Measurements from ENCODE around the gene TRPM5.
A peak's percentile ranks its signal among the peaks of the same experiment; 100 is the strongest.

The TRPM5 gene

DNA sequence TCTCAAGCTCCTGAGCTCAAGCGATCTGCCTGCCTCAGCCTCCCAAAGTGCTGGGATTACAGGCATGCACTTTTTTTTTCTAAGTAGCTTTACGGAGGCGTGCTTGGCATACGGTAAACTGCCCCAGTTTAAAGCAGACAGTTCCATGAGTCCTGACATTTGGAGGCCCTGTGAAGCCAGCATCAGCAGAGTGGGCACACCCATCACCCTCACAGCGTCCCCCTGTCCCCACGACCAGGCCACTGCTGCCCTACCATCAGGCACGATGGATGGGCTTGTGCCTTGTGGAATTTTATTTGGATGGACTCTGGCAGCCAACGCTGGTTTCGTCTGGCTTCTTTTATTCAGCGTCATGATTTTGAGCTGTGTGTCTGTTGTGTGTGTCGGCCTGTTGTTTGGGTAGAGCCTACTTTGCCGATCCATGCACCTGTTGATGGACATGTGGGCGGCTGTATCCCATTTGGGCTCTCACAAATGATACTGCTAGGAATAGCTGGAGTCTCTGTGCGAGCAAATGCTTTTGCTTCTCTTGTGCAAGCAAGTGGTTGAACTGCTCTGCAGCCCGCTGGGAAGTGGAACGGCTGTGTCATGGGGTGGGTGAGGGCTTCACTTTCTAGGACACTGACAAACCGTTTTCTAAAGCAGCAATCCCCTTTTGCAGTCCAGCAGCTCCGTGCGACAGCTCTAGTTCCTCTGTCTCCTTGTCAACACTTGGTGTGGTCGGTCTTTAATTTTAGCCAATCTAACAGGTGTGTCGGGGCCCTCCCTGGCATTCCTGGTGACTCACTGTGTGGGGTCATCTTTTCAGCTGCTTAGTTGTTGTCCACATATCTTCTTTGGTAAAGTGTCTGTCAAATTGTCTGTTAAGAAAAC is 24.3 kb upstream of the TRPM5 start:
- peak; percentile 77 for DNase-seq

DNA sequence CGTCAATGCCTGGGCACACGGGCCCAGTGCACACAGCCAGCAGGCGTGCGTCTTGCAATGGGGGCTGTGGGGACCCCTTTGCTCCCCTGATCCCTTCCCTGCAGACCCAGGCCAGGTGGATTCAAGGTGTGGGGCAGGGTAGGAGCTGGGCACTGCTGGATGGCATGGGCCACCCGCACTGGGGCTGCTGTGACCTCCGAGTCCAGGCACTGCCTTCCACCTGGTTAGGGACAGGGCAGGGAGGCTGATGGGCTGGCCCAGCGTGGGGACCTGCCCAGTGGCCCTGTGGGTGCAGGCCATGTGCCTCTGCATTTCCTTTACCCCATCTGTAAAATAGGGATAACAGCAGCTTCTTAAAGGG is 23.4 kb upstream of the TRPM5 start:
- no peak for DNase-seq

- peak; percentile 85 for DNase-seq
Measured at GRCh38 chr11:2466869-2467694, 22.8 kb upstream of the TRPM5 start.

GRCh38 chr11:2466069-2466801 is 21.9 kb upstream of the TRPM5 start:
- no peak for DNase-seq

- no peak for DNase-seq
Measured at GRCh38 chr11:2465202-2466068, 21.1 kb upstream of the TRPM5 start.

- DNase-seq = no peak
Measured at GRCh38 chr11:2464451-2465165, 20.3 kb upstream of the TRPM5 start.

DNA sequence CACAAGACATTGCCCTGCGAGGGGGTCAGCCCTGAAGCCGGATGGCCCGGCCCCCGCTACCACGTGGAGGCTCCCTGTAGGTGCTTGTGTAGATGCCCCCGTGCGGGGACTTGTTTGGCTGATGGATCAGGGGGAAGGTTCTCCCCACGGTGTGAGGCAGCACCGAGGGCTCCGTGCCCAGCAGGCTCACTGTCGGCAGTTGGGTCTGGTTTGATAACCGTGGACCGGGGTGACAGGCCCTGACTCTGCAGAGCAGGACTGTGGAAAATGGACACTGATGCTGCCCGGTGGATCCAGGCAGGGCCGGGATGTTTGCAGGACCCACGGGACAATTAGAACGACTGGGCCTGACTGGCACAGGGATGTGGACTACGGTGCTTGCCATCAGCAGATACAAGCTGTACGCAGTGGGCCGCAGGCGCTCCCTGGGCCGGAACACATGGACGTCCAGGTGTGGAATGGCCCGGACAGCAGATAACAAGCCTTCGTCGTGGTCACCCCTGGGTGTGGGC is 19.5 kb upstream of the TRPM5 start:
- no peak for DNase-seq

- DNase-seq = no peak
Measured at GRCh38 chr11:2462986-2463765, 18.9 kb upstream of the TRPM5 start.

DNA sequence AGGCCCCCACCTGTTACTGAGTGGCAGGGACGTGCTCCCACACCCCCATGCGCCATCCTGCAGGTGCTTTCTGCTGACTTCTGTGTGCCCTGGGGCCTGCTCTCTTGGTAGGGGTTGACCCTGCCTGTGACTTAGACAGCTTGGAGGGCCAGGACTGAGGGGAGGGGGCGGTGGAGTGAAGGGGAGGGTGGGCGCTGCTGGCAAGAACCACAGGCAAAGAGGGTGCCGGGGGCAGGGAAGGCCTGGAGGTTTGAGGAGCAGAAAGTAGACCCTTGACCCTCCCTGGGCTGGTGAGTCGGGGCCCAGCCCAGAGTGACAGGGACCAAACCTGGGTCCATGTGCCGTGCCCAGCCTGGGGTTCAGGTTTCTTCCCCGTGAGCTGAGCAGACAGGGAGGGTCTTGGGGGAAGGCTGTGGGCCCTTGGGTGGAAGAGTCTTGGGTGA is 18.2 kb upstream of the TRPM5 start:
- no peak for DNase-seq

DNA sequence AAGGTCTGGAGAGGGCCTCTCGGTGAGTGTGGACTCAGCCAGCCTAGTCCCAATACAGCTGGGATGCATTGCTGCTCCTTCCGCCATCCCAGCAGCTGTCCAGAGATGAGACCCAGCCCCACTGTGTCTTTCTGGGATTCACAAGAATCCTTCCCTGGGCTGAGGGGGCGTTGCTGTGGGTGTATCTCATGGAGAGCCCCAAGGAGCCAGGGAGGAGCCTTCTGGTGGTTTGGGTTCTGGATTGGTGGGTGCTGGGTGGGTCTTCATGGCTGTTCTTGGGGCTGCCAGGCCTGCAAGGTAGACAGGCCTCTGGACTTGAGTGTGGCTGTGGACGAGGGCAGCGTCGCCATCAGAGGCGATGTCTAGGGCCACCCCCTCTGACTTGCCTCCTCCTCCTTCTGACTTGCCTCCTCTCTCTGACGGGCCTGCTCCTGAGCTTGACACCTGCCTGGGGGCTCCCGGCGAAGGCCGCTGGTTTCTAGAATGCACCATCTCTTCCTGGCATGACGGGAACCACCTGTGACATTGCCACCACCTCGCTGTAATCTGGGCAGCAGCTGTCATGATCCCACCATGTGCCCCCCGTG is 17.7 kb upstream of the TRPM5 start:
- DNase-seq = no peak

DNA sequence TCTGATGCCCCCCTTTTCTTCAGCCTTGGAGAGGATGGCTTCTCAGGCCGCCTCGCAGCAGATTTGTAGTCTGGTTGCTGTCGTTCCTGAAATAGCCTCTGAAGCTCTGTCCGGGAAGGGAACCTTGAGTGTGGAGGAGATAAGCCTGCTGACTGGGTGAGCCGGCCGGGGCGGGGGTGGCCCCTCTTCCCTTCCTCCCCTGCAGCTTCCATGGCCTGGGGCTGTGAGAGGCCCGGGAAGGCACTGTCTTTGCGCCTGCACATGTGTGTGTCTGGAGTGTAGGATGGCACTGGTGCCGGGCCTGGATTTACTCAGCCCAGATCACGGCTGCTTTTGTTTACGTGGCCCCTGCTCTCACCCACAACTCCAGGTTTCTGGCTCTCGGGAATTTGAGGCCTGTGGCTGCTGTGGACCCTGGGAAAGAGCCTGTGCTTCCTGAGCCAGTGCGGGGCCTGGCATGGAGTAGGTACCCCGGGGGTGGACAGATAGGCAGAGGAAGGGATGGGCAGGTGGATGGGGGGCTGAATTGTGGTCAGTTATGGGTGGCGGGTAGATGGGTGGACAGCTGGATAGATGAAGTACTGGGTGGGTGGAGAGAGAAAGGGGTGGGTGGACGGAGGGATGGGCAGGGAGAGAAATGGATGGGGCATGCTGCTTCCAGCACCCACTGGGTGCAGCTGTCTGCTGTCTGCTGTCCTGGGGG is 17.1 kb upstream of the TRPM5 start:
- no peak for DNase-seq

DNA sequence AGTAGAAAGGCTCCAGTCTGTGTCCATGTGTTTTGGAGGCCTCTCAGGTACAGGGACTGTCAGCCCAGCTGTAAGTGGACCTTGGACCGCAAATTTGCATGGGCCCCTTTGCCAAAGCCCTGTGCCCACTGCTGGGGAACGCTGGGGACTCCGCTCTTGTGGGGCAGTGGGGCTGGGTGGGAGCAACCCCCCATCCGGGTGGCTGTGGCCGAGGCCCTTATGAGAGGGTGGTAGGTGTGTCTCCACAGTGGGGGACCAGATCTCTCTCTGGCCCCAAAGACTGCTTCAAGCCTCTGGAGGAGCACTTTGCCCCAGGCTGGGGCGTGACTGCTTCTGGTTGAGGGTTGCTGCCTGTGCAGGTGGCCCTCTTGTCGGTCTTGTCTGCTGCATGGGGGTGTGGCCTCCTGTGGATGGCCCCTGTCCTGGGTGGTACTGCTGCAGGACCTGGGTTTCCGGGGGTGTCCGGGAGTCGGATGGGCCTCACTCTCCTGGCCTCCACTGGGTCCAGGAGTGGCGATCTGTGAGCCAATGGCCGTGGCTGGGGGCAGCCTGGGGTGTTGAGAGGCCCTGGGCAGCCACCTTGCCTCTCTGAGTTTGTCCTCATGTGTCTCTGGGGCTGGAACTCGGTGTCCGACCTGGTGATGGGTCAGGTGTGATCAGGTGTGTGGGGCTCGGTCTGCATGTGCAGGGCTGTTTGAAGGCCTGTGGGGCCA is 16.4 kb upstream of the TRPM5 start:
- no peak for DNase-seq

DNA sequence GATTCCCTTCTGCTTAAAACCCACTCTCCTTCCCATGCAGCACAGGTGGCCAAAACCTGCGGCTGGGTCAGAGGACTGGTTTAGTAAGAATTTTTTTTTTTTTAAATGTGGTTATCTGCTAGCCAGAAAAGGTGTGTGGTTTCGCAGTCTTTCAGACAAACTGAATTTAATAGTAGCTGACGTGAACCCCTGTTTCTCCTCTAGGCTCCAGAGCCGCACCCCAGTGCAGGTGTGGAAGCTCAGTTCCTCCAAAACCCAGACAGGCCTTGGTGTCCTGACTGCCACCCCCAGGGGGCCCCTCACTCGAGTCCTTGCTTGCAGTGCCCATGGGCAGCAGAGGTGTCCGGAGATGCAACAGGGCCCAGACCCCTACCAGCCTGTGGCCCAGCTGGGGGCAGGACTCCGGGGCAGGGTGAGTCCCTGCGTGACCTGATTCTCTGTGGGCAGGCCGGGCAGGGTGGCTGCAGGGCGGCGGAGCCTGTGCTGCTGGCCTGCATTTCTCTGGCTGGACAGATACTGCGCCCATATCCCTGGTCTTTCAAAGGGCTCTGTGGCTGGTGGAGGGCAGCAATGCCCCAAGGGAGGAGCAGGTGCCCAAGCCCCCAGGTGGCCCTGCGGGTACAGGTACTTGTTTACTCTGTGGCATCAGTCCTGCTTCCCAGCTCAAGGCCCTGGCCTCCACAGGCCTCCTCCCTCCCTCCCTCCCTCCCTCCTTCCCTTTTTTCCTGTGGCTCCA is 15.7 kb upstream of the TRPM5 start:
- no peak for DNase-seq

- DNase-seq = no peak
Measured at GRCh38 chr11:2459016-2459725, 14.9 kb upstream of the TRPM5 start.

DNA sequence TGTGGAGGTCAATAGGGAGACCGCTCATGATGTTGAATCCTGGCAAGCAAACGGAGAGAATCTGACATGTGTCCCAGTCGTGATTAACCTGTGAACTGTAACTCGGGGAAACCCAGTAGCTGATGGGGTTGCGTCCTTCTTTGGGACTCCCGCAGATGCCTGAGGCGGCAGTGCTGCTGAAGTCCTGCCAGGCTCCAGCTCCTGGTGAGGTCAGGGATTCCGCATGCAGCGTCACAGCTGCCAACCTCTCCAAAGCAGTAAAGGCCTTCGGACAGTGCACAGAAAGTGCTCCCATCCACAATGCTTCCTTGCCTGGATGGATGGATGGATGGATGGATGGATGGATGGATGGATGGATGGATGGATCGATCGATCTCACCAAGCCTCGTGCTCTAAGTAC is 14.0 kb upstream of the TRPM5 start:
- DNase-seq = no peak

DNA sequence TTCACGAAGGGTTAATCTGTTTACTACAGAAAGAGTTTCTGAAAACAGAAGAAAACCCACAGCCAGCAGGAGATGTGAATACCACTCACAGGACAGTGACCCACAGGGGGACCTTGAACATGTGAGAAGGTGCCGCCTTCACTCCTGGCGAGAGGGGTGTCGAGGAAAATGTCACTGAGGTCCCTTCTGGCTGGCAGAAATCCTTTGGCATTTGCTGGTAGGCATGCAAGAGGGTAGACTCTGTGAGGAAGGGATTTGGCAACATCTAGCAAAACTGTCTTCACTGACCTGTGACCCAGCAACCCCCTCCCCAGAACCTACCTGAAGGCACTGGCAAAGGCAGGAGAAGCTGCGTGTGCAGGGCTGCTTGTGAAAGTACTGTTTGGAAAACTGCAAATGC is 9.1 kb upstream of the TRPM5 start:
- no peak for DNase-seq

DNA sequence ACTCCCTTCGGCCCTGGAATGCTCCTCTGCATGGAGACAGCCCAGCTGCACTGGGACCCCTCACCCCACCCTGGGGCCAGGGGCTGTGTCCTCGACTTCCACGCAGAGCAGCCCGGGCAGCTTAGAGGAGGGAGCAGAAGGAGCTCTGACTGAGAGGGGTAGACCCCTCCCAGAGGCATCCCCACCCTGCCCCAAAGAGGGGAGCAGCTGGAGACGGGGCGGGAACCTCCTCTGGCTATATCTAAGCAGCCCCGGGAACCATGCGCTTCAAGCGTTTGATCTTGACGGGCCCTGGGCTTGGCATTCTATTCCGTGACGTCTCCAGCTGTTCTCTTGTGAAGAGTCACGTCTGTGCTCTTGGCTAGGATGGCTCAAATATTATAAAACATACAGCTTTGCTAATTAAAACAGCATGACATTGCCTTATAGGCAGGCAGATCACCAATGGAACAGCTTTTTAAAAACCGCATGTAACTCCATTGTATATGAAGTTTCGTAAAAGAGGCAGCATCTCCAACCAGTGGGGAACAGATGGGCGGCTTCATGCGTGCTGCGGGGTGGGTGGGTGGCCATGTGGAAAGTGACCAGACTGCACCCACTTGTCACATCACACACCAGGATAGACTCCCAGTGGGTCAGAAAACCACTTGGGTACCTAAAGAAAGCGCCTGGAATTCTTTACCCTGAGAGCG is 8.2 kb upstream of the TRPM5 start:
- no peak for DNase-seq
